HCT116 (cell line): ENCODE results near the gene SWAP70. TPM values are rescaled to one million over a fixed set of nuclear protein-coding genes. Genes with fewer than 3 reads are reported as not detected.

Experiments
- ATAC-seq: fragments of 200-7000 bp; cut with Tn5 transposase; 2 replicates; pipeline ENCODE4 v1.9.1; 2020; ENCODE audit warnings: mild to moderate bottlenecking, moderate library complexity
- BruUV-seq: library from RNA; stranded (reverse); fragments of 400-500 nt; replicated peaks from 2 replicates; lab custom pipeline; 2021; lab: Mats Ljungman, UMichigan
- CTCF ChIA-PET: fragments of 300-600 bp; sonication (Branson Sonifier 250); formaldehyde crosslinking; loops from one replicate; lab custom pipeline; 2021; ENCODE audit warnings: antibody characterized with exemption; lab: Charles Lee
- POLR2A ChIA-PET: fragments of 300-600, 350-600 bp; sonication (Branson Sonifier 250); formaldehyde crosslinking; loops from one replicate; lab custom pipeline; 2021; ENCODE audit warnings: antibody characterized with exemption; lab: Charles Lee
- RAD21 ChIA-PET, 2 experiments: fragments of 300-600 bp; sonication (Branson Sonifier 250); formaldehyde crosslinking; loops; one replicate each; lab custom pipeline; 2023; ENCODE audit warnings: low total read pairs in 2 of 2; ENCODE audit not compliant: uncharacterized antibody in 2 of 2, unreplicated experiment in 2 of 2, low non-redundant PET in 1 of 2; lab: Charles Lee
- DNase-seq: peaks from one replicate; pipeline ENCODE4 v3.0.0-alpha.2; 2010; ENCODE audit warnings: low read depth, low spot score
- H2AFZ ChIP-seq: fragments of 200-600 bp; shearing (Covaris generic), sonication (generic); 2 replicates; pipeline ENCODE4 v1.6.1; 2017; ENCODE audit warnings: low read depth, mixed run types, mixed read lengths, antibody characterized with exemption, low read length; ENCODE audit not compliant: poor library complexity, severe bottlenecking
- H3K27ac ChIP-seq: 2 replicates; pipeline ENCODE4 v1.5.1; 2012; ENCODE audit warnings: low read depth, low read length
- H3K27me3 ChIP-seq: fragments of 200-600 bp; sonication (generic); 2 replicates; pipeline ENCODE4 v1.6.1; 2016; ENCODE audit warnings: mixed run types, low read length, mixed read lengths; ENCODE audit not compliant: insufficient read depth
- H3K36me3 ChIP-seq, 2 experiments: fragments of 200-500 bp in 1 of 2; fragments of 200-600 bp in 1 of 2; sonication (Bioruptor generic) in 1 of 2; sonication (generic) in 1 of 2; 2 replicates each; pipeline versions ENCODE4 v1.5.1 to v1.6.1; 2014 to 2016; ENCODE audit warnings: low read length in 2 of 2, inconsistent platforms in 1 of 2, mixed read lengths in 1 of 2, mixed run types in 1 of 2; ENCODE audit not compliant: insufficient read depth in 2 of 2, control insufficient read depth in 1 of 2
- H3K4me1 ChIP-seq, 2 experiments: fragments of 200-600 bp in 1 of 2; sonication (generic) in 1 of 2; 2 replicates each; pipeline versions ENCODE4 v1.5.1 to v1.6.1; 2012 to 2017; ENCODE audit warnings: low read length in 2 of 2, inconsistent platforms in 1 of 2, mild to moderate bottlenecking in 1 of 2, mixed read lengths in 1 of 2, mixed run types in 1 of 2, moderate library complexity in 1 of 2; ENCODE audit not compliant: insufficient read depth in 2 of 2, control insufficient read depth in 1 of 2
- H3K4me2 ChIP-seq: fragments of 200-600 bp; sonication (generic); 2 replicates; pipeline ENCODE4 v1.6.1; 2017; ENCODE audit warnings: mixed run types, low read length, mixed read lengths
- H3K4me3 ChIP-seq, 2 experiments: fragments of 200-600 bp in 1 of 2; sonication (generic) in 1 of 2; replicated peaks in 1 of 2; 2 replicates each; pipeline ENCODE4 v1.5.1; 2011 to 2016; ENCODE audit warnings: low read length in 2 of 2, control low read depth in 1 of 2, low read depth in 1 of 2, mild to moderate bottlenecking in 1 of 2, mixed read lengths in 1 of 2, mixed run types in 1 of 2
- H3K79me2 ChIP-seq: fragments of 200-600 bp; sonication (generic); 2 replicates; pipeline ENCODE4 v1.6.1; 2017; ENCODE audit warnings: mild to moderate bottlenecking, mixed run types, low read length, moderate library complexity, mixed read lengths; ENCODE audit not compliant: insufficient read depth
- H3K9ac ChIP-seq: fragments of 200-600 bp; sonication (generic); 2 replicates; pipeline ENCODE4 v1.6.1; 2016; ENCODE audit warnings: low read length, mixed read lengths
- H3K9me2 ChIP-seq: fragments of 200-600 bp; sonication (generic), shearing (Covaris generic); 2 replicates; pipeline ENCODE4 v1.6.1; 2017; ENCODE audit warnings: mixed run types, mild to moderate bottlenecking, moderate library complexity; ENCODE audit not compliant: insufficient read depth
- H3K9me3 ChIP-seq, 2 experiments: fragments of 200-500 bp in 1 of 2; fragments of 200-600 bp in 1 of 2; sonication (Bioruptor generic) in 1 of 2; sonication (generic) in 1 of 2; 2 replicates each; pipeline ENCODE4 v1.6.1; 2014 to 2017; ENCODE audit warnings: low read length in 2 of 2, mixed read lengths in 2 of 2, inconsistent platforms in 1 of 2, low read depth in 1 of 2, mild to moderate bottlenecking in 1 of 2, mixed run types in 1 of 2, moderate library complexity in 1 of 2; ENCODE audit not compliant: control insufficient read depth in 1 of 2, insufficient read depth in 1 of 2
- H4K20me1 ChIP-seq: fragments of 200-600 bp; sonication (generic), shearing (Covaris generic); 2 replicates; pipeline ENCODE4 v1.6.1; 2017; ENCODE audit warnings: mixed run types, mild to moderate bottlenecking, moderate library complexity; ENCODE audit not compliant: insufficient read depth
- ATF3 ChIP-seq: IDR thresholded peaks from 2 replicates; pipeline ENCODE4 v1.6.1; 2012
- CBX3 ChIP-seq: IDR thresholded peaks from 2 replicates; pipeline ENCODE4 v1.6.1; 2012; ENCODE audit warnings: low read depth
- CEBPB ChIP-seq: IDR thresholded peaks from 2 replicates; pipeline ENCODE4 v1.6.1; 2012; ENCODE audit warnings: low read depth
- CTCF ChIP-seq, 3 experiments: fragments of 200-600 bp in 1 of 3; sonication (generic) in 1 of 3; IDR thresholded peaks in 2 of 3; conservative IDR thresholded peaks in 1 of 3; 2 replicates each; pipeline ENCODE4 v1.5.1; 2012 to 2017; ENCODE audit warnings: low read depth in 2 of 3, low read length in 2 of 3, antibody characterized with exemption in 1 of 3, borderline replicate concordance in 1 of 3, control low read depth in 1 of 3, mild to moderate bottlenecking in 1 of 3, mixed read lengths in 1 of 3, mixed run types in 1 of 3, moderate library complexity in 1 of 3; ENCODE audit not compliant: insufficient read depth in 1 of 3
- EZH2 ChIP-seq: fragments of 200-600 bp; sonication (generic); IDR thresholded peaks from 2 replicates; pipeline ENCODE4 v1.6.1; 2017; ENCODE audit warnings: antibody characterized with exemption, mixed run types
- EZH2phosphoT487 ChIP-seq: fragments of 200-600 bp; IDR thresholded peaks from 2 replicates; pipeline ENCODE4 v1.6.1; 2018; ENCODE audit warnings: antibody characterized with exemption, borderline replicate concordance
- JUND ChIP-seq: IDR thresholded peaks from 2 replicates; pipeline ENCODE4 v1.6.1; 2012
- POLR2A ChIP-seq: IDR thresholded peaks from 2 replicates; pipeline ENCODE4 v1.7.0; 2011; ENCODE audit warnings: borderline replicate concordance; ENCODE audit not compliant: insufficient read depth, insufficient read length; ENCODE audit errors: extremely low read depth
- POLR2AphosphoS5 ChIP-seq: IDR thresholded peaks from 2 replicates; pipeline ENCODE4 v1.6.1; 2011; ENCODE audit warnings: mild to moderate bottlenecking, low read depth, low read length, moderate library complexity
- RAD21 ChIP-seq: IDR thresholded peaks from 2 replicates; pipeline ENCODE4 v1.6.1; 2012; ENCODE audit warnings: low read depth, mild to moderate bottlenecking
- SIN3A ChIP-seq: IDR thresholded peaks from 2 replicates; pipeline ENCODE4 v1.6.1; 2012; ENCODE audit warnings: low read depth
- SP1 ChIP-seq: IDR thresholded peaks from 2 replicates; pipeline ENCODE4 v1.6.1; 2012; ENCODE audit warnings: low read depth
- SRF ChIP-seq: IDR thresholded peaks from 2 replicates; pipeline ENCODE4 v1.6.1; 2012; ENCODE audit warnings: low read depth
- YY1 ChIP-seq: IDR thresholded peaks from 2 replicates; pipeline ENCODE4 v1.6.1; 2011; ENCODE audit warnings: low read length, low read depth, moderate library complexity, mild to moderate bottlenecking; ENCODE audit not compliant: insufficient replicate concordance; ENCODE audit errors: extremely low read depth
- ZFX ChIP-seq: fragments of 450-650 bp; IDR thresholded peaks from 2 replicates; pipeline ENCODE4 v1.6.1; 2017
- intact Hi-C: fragments of 100-400 bp; cut with micrococcal nuclease; formaldehyde crosslinking; loops from 2 replicates; pipeline ENCODE4 v1.10.0; 2022
- total RNA-seq: library from RNA; stranded (reverse); gene quantifications from one replicate; pipeline ENCODE4 v1.2.1, GENCODE V29; 2021; ENCODE audit not compliant: unreplicated experiment
- TF ChIP-seq, protein P1 (sequence below): IDR thresholded peaks from 2 replicates; pipeline ENCODE4 v1.6.1; 2012
- TF ChIP-seq, protein P2 (sequence below): IDR thresholded peaks from 2 replicates; pipeline ENCODE4 v1.6.1; 2011; ENCODE audit warnings: mild to moderate bottlenecking, low read length, moderate library complexity; ENCODE audit not compliant: insufficient replicate concordance; ENCODE audit errors: extremely low read depth

SWAP70 gene
- total RNA-seq, 1 experiment from 2014 or later: 20.6 TPM

DNA sequence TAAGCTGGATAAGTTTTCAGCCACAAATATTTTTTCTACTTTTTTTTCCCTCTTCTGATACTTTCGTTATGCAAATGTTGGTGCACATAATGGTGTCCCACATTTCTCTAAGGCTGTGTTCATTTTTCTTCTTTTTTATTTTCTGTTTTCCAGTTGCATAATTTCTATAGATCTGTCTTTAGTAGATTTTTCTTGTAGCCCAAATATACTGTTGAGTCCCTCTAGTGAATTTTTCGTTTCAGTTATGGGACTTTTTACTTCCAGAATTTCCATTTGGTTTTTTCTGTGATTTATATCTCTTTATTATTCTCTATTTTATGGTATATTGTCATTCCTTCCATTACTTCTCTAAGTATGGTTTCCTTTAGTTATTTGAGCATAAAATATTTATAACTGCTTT lies 72.0 kb downstream of the SWAP70 start:
- CTCF ChIA-PET: no interaction called here
- TF ChIP-seq CTCF (IDR thresholded peaks at IDR 0.05 in 2 of 3, conservative IDR thresholded peaks at IDR 0.05 in 1 of 3; ENCODE audit: borderline replicate concordance in 1 of 3, insufficient read depth in 1 of 3, low read depth in 2 of 3, low read length in 2 of 3): no peak
- TF ChIP-seq, protein P1, sequence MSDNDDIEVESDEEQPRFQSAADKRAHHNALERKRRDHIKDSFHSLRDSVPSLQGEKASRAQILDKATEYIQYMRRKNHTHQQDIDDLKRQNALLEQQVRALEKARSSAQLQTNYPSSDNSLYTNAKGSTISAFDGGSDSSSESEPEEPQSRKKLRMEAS: no peak
- TF ChIP-seq JUND: no peak
- TF ChIP-seq ATF3: no peak
- no peak for TF ChIP-seq SP1
- TF ChIP-seq POLR2A: no peak
- Histone ChIP-seq H3K27me3 (no peaks in the 10 kb centered on the region), H3K9ac (no peak overlapping the region), H3K4me3 (no peak overlapping the region), H3K4me1 (no peaks in the 10 kb centered on the region), H2AFZ (no peak overlapping the region), H3K27ac (no peak overlapping the region), H3K9me3 (no peaks in the 10 kb centered on the region), H3K36me3 (peaks cover 2 to 10% of the 10 kb centered on the region in 2 experiments; a peak in 1 of 4 replicates), H3K79me2 (no peaks in the 10 kb centered on the region), H4K20me1 (no peaks in the 10 kb centered on the region), H3K4me2 (no peak overlapping the region), H3K9me2 (no peaks in the 10 kb centered on the region)
- ATAC-seq (no peak), DNase-seq (no peak)
- BruUV-seq: no TSS peak
- POLR2A ChIA-PET: no interaction called here
- intact Hi-C loops: no loop called here
- RAD21 ChIA-PET: no interaction called here

DNA sequence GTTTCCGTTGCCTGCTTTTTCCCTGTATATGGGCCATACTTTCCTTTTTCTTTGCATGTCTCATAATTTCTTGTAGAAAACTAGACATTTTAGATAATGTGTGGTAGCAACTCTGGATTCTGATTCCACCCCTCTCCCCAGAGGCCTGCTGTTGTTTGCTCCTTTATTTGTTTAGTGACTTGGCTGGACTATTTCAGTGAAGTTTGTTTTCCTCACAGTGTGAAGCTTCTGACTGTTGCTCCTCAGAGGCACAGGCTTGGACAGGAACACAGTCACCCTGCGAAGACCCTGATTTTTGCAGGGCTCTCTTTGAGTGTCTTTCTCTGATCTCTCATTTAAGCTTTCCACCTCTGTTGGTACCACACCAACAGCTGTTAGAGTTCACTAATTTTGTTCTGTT lies 72.5 kb downstream of the SWAP70 start:
- Histone ChIP-seq H3K4me2 (no peak overlapping the region), H3K4me3 (no peak overlapping the region), H3K79me2 (no peaks in the 10 kb centered on the region), H3K27ac (no peak overlapping the region), H3K36me3 (peaks cover 2 to 11% of the 10 kb centered on the region in 2 experiments; a peak in 1 of 4 replicates), H3K4me1 (no peaks in the 10 kb centered on the region), H4K20me1 (no peaks in the 10 kb centered on the region), H3K9me2 (no peaks in the 10 kb centered on the region), H3K27me3 (no peaks in the 10 kb centered on the region), H2AFZ (no peak overlapping the region), H3K9ac (no peak overlapping the region), H3K9me3 (no peaks in the 10 kb centered on the region)
- no peak for TF ChIP-seq SIN3A
- TF ChIP-seq YY1: no peak
- TF ChIP-seq RAD21: no peak
- TF ChIP-seq SRF: no peak
- TF ChIP-seq POLR2A: no peak
- TF ChIP-seq EZH2: no peak
- no peak for TF ChIP-seq CBX3
- no peak for TF ChIP-seq JUND
- TF ChIP-seq SP1: no peak
- no peak for TF ChIP-seq ATF3
- TF ChIP-seq, protein P2, sequence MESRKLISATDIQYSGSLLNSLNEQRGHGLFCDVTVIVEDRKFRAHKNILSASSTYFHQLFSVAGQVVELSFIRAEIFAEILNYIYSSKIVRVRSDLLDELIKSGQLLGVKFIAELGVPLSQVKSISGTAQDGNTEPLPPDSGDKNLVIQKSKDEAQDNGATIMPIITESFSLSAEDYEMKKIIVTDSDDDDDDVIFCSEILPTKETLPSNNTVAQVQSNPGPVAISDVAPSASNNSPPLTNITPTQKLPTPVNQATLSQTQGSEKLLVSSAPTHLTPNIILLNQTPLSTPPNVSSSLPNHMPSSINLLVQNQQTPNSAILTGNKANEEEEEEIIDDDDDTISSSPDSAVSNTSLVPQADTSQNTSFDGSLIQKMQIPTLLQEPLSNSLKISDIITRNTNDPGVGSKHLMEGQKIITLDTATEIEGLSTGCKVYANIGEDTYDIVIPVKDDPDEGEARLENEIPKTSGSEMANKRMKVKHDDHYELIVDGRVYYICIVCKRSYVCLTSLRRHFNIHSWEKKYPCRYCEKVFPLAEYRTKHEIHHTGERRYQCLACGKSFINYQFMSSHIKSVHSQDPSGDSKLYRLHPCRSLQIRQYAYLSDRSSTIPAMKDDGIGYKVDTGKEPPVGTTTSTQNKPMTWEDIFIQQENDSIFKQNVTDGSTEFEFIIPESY: no peak
- no peak for TF ChIP-seq POLR2AphosphoS5
- no peak for TF ChIP-seq ZFX
- no peak for TF ChIP-seq EZH2phosphoT487
- TF ChIP-seq CEBPB: no peak
- ChIA-PET CTCF (no interaction called here), RAD21 (no interaction called here), POLR2A (no interaction called here)
- no peak for ATAC-seq
- intact Hi-C loops: no loop called here
- BruUV-seq: no TSS peak
- DNase-seq: no peak
